ENCODE data around the gene PSMC2. TPM values are rescaled to one million over a fixed set of nuclear protein-coding genes. Genes with fewer than 3 reads are reported as not detected.

The PSMC2 gene
- total and polyA plus RNA-seq, 7 donors: 146 to 524 (median 244) TPM

GRCh38 chr7:103387242-103387641 lies 39.8 kb downstream of the PSMC2 start:
- intact Hi-C loops (cut with DNase I): no loop called here

GRCh38 chr7:103388469-103389140 lies 41.2 kb downstream of the PSMC2 start:
- ATAC-seq: no peak
- no peaks in the 10 kb centered on the region for H3K36me3 ChIP-seq (ENCODE audit: insufficient read depth in 1 of 2, low read depth in 1 of 2)
- WGBS, 3 donors: 75 to 83% (median 83%) methylated on average over 4 of the region's 4 CpGs
- no peak overlapping the region for H3K4me3 ChIP-seq
- intact Hi-C loops (cut with DNase I): no loop called here
- H3K27me3 ChIP-seq (ENCODE audit: insufficient read depth in 3 of 3, low read length in 2 of 3): no peaks in the 10 kb centered on the region
- DNase-seq: no peak
- H3K4me1 ChIP-seq: no peaks in the 10 kb centered on the region
- no peak for TF ChIP-seq CTCF (IDR thresholded peaks at IDR 0.05)
- H3K27ac ChIP-seq: no peak overlapping the region
- no peaks in the 10 kb centered on the region for H3K9me3 ChIP-seq

More at GRCh38 chr7:103387242-103387641, 39.8 kb downstream of the PSMC2 start:
- no peak overlapping the region for H3K4me3 ChIP-seq
- H3K27ac ChIP-seq: no peak overlapping the region
- no peaks in the 10 kb centered on the region for H3K4me1 ChIP-seq
- WGBS, 3 donors: 73 to 76% (median 75%) methylated on average over 1 of the region's 1 CpG
- no peak for TF ChIP-seq CTCF (IDR thresholded peaks at IDR 0.05)
- ATAC-seq: no peak
- H3K36me3 ChIP-seq (ENCODE audit: insufficient read depth in 1 of 2, low read depth in 1 of 2): no peaks in the 10 kb centered on the region
- DNase-seq: no peak
- H3K27me3 ChIP-seq (ENCODE audit: insufficient read depth in 3 of 3, low read length in 2 of 3): no peaks in the 10 kb centered on the region
- H3K9me3 ChIP-seq: no peaks in the 10 kb centered on the region

- Histone ChIP-seq H3K36me3 (ENCODE audit: insufficient read depth in 1 of 2, low read depth in 1 of 2) (no peaks in the 10 kb centered on the region), H3K4me3 (no peak overlapping the region), H3K27ac (no peak overlapping the region), H3K4me1 (no peaks in the 10 kb centered on the region), H3K9me3 (no peaks in the 10 kb centered on the region), H3K27me3 (ENCODE audit: insufficient read depth in 3 of 3, low read length in 2 of 3) (no peaks in the 10 kb centered on the region)
- WGBS, 3 donors: 81 to 88% (median 85%) methylated on average over 3 of the region's 3 CpGs
- TF ChIP-seq CTCF (IDR thresholded peaks at IDR 0.05): no peak
- intact Hi-C loops (cut with DNase I): no loop called here
- DNase-seq (no peak), ATAC-seq (no peak)
Measured at GRCh38 chr7:103389263-103389662, 41.8 kb downstream of the PSMC2 start.

GRCh38 chr7:103391150-103391549 lies 43.7 kb downstream of the PSMC2 start:
- TF ChIP-seq CTCF (IDR thresholded peaks at IDR 0.05): no peak
- ATAC-seq (no peak), DNase-seq (no peak)
- Histone ChIP-seq H3K27ac (no peak overlapping the region), H3K27me3 (ENCODE audit: insufficient read depth in 3 of 3, low read length in 2 of 3) (no peaks in the 10 kb centered on the region), H3K36me3 (ENCODE audit: insufficient read depth in 1 of 2, low read depth in 1 of 2) (no peaks in the 10 kb centered on the region), H3K9me3 (no peaks in the 10 kb centered on the region), H3K4me1 (no peaks in the 10 kb centered on the region), H3K4me3 (no peak overlapping the region)
- 90 to 96% (median 93%) methylated on average over 5 of the region's 5 CpGs for WGBS, 3 donors
- intact Hi-C loops (cut with DNase I): no loop called here

- ATAC-seq (no peak), DNase-seq (no peak)
- Histone ChIP-seq H3K27me3 (ENCODE audit: insufficient read depth in 3 of 3, low read length in 2 of 3) (no peaks in the 10 kb centered on the region), H3K4me3 (no peak overlapping the region), H3K27ac (no peak overlapping the region), H3K9me3 (no peaks in the 10 kb centered on the region), H3K36me3 (ENCODE audit: insufficient read depth in 1 of 2, low read depth in 1 of 2) (no peaks in the 10 kb centered on the region), H3K4me1 (no peaks in the 10 kb centered on the region)
- intact Hi-C loops (cut with DNase I): no loop called here
- no peak for TF ChIP-seq CTCF (IDR thresholded peaks at IDR 0.05)
- WGBS, 3 donors: 88 to 89% (median 89%) methylated on average over 2 of the region's 2 CpGs
Measured at GRCh38 chr7:103391976-103392375, 44.5 kb downstream of the PSMC2 start.
